Daoy (cell line): ENCODE data around the gene RAD51B. TPM values are rescaled to one million over a fixed set of nuclear protein-coding genes. Genes with fewer than 3 reads are reported as not detected.
A peak's percentile ranks its signal among the peaks of the same experiment; 100 is the strongest.
"Not testable (repeated sequence)": the region's sequence is repeated elsewhere in the genome, so short reads cannot be mapped to it uniquely, and the experiment has no call there.

ENCODE experiments used
- DNase-seq: peaks from one replicate; pipeline ENCODE4 v3.0.0-alpha.2; 2015; ENCODE audit warnings: low read depth
- total RNA-seq: library from RNA; depleted of rRNA; stranded (reverse); fragments of >200 nt; shearing (Covaris generic); gene quantifications from 2 replicates; pipeline ENCODE4 v1.2.3, GENCODE V29; 2014

RAD51B gene
- total RNA-seq, 1 experiment from 2014 or later, result 15.8 TPM

GRCh38 chr14:68248481-68249255, 429.1 kb downstream of the RAD51B start:
- peak; percentile 81 for DNase-seq

GRCh38 chr14:68249661-68250451, 430.3 kb downstream of the RAD51B start:
- no peak for DNase-seq

- DNase-seq, result no peak
Observed at GRCh38 chr14:68250927-68251768, 431.6 kb downstream of the RAD51B start.

- DNase-seq, result no peak
Observed at GRCh38 chr14:68251769-68252100, 432.2 kb downstream of the RAD51B start.

- DNase-seq, result no peak
Observed at GRCh38 chr14:68253160-68253780, 433.7 kb downstream of the RAD51B start.

- DNase-seq, result no peak
Observed at GRCh38 chr14:68253878-68254528, 434.4 kb downstream of the RAD51B start.

GRCh38 chr14:68254669-68255527, 435.3 kb downstream of the RAD51B start:
- no peak for DNase-seq

GRCh38 chr14:68255693-68256178, 436.2 kb downstream of the RAD51B start:
- DNase-seq, result peak; percentile 76

GRCh38 chr14:68257969-68258368, 438.4 kb downstream of the RAD51B start:
- DNase-seq, result no peak

- not testable (repeated sequence) for DNase-seq
Observed at GRCh38 chr14:68258995-68259394, 439.4 kb downstream of the RAD51B start.

GRCh38 chr14:68260121-68260520, 440.5 kb downstream of the RAD51B start:
- no peak for DNase-seq

- no peak for DNase-seq
Observed at GRCh38 chr14:68261092-68261842, 441.7 kb downstream of the RAD51B start.

- no peak for DNase-seq
Observed at GRCh38 chr14:68262567-68262966, 443.0 kb downstream of the RAD51B start.

GRCh38 chr14:68263563-68264259, 444.1 kb downstream of the RAD51B start:
- no peak for DNase-seq

- DNase-seq, result no peak
Observed at GRCh38 chr14:68264260-68264569, 444.6 kb downstream of the RAD51B start.

GRCh38 chr14:68266998-68267397, 447.4 kb downstream of the RAD51B start:
- no peak for DNase-seq

- DNase-seq, result no peak
Observed at GRCh38 chr14:68268197-68268596, 448.6 kb downstream of the RAD51B start.

GRCh38 chr14:68268719-68269118, 449.1 kb downstream of the RAD51B start:
- peak; percentile 49 for DNase-seq
